Endothelial cell of umbilical vein (primary cell): ENCODE results near the gene TP53. TPM values are rescaled to one million over a fixed set of nuclear protein-coding genes. Genes with fewer than 3 reads are reported as not detected.
A peak's percentile ranks its signal among the peaks of the same experiment; 100 is the strongest.

Experiments used
- BruUV-seq: library from RNA; stranded (reverse); fragments of 400-500 nt; replicated peaks from 2 replicates; lab custom pipeline; 2021; lab: Mats Ljungman, UMichigan
- CTCF ChIA-PET: fragments of 300-600, 350-600 bp; sonication (Branson Sonifier 250); formaldehyde crosslinking; loops from one replicate; lab custom pipeline; 2021; ENCODE audit warnings: antibody characterized with exemption, inconsistent platforms; lab: Charles Lee
- POLR2A ChIA-PET: fragments of 300-600, 350-600 bp; sonication (Branson Sonifier 250); formaldehyde crosslinking; loops from one replicate; lab custom pipeline; 2021; ENCODE audit warnings: antibody characterized with exemption, inconsistent platforms; lab: Charles Lee
- DNase-seq: peaks from one replicate; pipeline ENCODE4 v3.0.0-alpha.2; 2011; ENCODE audit warnings: low read depth, low spot score
- FAIRE-seq: peaks from 2 replicates; lab custom pipeline; 2011; peaks lifted over from hg19 to GRCh38; lab: Jason Lieb, UNC
- H2AFZ ChIP-seq: 2 replicates; pipeline ENCODE4 v1.6.0; 2012; ENCODE audit warnings: low read depth, low read length, control low read depth, inconsistent platforms
- H3K27ac ChIP-seq: 2 replicates; pipeline ENCODE4 v1.5.1; 2011; ENCODE audit warnings: low read depth, mild to moderate bottlenecking, control low read depth, low read length, moderate library complexity; ENCODE audit not compliant: insufficient read depth
- H3K27me3 ChIP-seq, 2 experiments: 2 replicates each; pipeline versions ENCODE4 v1.6.0 to v1.6.1; 2011; ENCODE audit warnings: low read length in 2 of 2, mixed read lengths in 1 of 2; ENCODE audit not compliant: control insufficient read depth in 2 of 2, insufficient read depth in 2 of 2
- H3K36me3 ChIP-seq, 2 experiments: 2 replicates in 1 of 2; 3 replicates in 1 of 2; pipeline ENCODE4 v1.5.1; 2011; ENCODE audit warnings: low read length in 2 of 2, mild to moderate bottlenecking in 1 of 2, moderate library complexity in 1 of 2; ENCODE audit not compliant: control insufficient read depth in 2 of 2, insufficient read depth in 2 of 2; ENCODE audit errors: extremely low read depth in 1 of 2
- H3K4me1 ChIP-seq: 3 replicates; pipeline ENCODE4 v1.5.1; 2011; ENCODE audit warnings: mild to moderate bottlenecking, low read length; ENCODE audit not compliant: control insufficient read depth, insufficient read depth; ENCODE audit errors: extremely low read depth
- H3K4me2 ChIP-seq: 2 replicates; pipeline ENCODE4 v1.6.1; 2011; ENCODE audit warnings: low read length, control low read depth, mixed read lengths; ENCODE audit not compliant: insufficient read depth
- H3K4me3 ChIP-seq, 3 experiments: fragments of 200-600 bp in 1 of 3; sonication (generic), shearing (Covaris generic) in 1 of 3; replicated peaks in 1 of 3; 2 replicates each; pipeline ENCODE4 v1.5.1; 2011 to 2016; ENCODE audit warnings: control low read depth in 3 of 3, low read length in 3 of 3, mild to moderate bottlenecking in 2 of 3, inconsistent platforms in 1 of 3, low read depth in 1 of 3, moderate library complexity in 1 of 3; ENCODE audit not compliant: insufficient read depth in 1 of 3
- H3K79me2 ChIP-seq: 2 replicates; pipeline ENCODE4 v1.6.0; 2012; ENCODE audit warnings: low read length, inconsistent platforms; ENCODE audit not compliant: control insufficient read depth, insufficient read depth
- H3K9ac ChIP-seq: replicated peaks from 2 replicates; pipeline ENCODE3; 2011; ENCODE audit warnings: low read length, control low read depth; ENCODE audit not compliant: insufficient read depth; ENCODE audit errors: extremely low read depth
- H3K9me1 ChIP-seq: replicated peaks from 3 replicates; pipeline ENCODE4 v1.6.0; 2011; ENCODE audit warnings: mild to moderate bottlenecking, low read length; ENCODE audit not compliant: control insufficient read depth, insufficient read depth; ENCODE audit errors: extremely low read depth
- H3K9me3 ChIP-seq: replicated peaks from 2 replicates; pipeline ENCODE4 v1.5.1; 2012; ENCODE audit warnings: low read length, inconsistent platforms; ENCODE audit not compliant: control insufficient read depth, insufficient read depth
- H4K20me1 ChIP-seq: replicated peaks from 2 replicates; pipeline ENCODE3; 2011; ENCODE audit warnings: mild to moderate bottlenecking, low read length; ENCODE audit not compliant: control insufficient read depth, insufficient read depth; ENCODE audit errors: extremely low read depth
- EZH2 ChIP-seq: IDR thresholded peaks from 2 replicates; pipeline ENCODE4 v1.6.1; 2012; ENCODE audit warnings: borderline replicate concordance, low read depth, mild to moderate bottlenecking, moderate library complexity, low read length, inconsistent platforms; ENCODE audit not compliant: severe bottlenecking
- FOS ChIP-seq: IDR thresholded peaks from 2 replicates; pipeline ENCODE4 v1.6.1; 2011; ENCODE audit warnings: mild to moderate bottlenecking, low read length, moderate library complexity, borderline replicate concordance; ENCODE audit not compliant: insufficient read depth
- JUN ChIP-seq: IDR thresholded peaks from 2 replicates; pipeline ENCODE4 v1.6.1; 2011; ENCODE audit warnings: borderline replicate concordance, low read depth; ENCODE audit not compliant: insufficient read length, insufficient read depth
- POLR2A ChIP-seq: IDR thresholded peaks from 2 replicates; pipeline ENCODE4 v1.6.1; 2012; ENCODE audit warnings: low read depth, mild to moderate bottlenecking, control low read depth, low read length
- POLR2AphosphoS5 ChIP-seq: IDR thresholded peaks from 2 replicates; pipeline ENCODE4 v1.6.1; 2012; ENCODE audit warnings: low read depth, mild to moderate bottlenecking, control low read depth, low read length, moderate library complexity; ENCODE audit not compliant: insufficient read depth
- dilution Hi-C: fragments of 300-500 bp; cut with MboI; formaldehyde crosslinking; loops from one replicate; pipeline ENCODE4 v1.15.0; 2019; ENCODE audit warnings: low sequenced_read_pairs; ENCODE audit not compliant: extremely low pct_ligation_motif_present
- intact Hi-C: fragments of 100-400 bp; cut with micrococcal nuclease; formaldehyde crosslinking; loops from one replicate; pipeline ENCODE4 v1.10.0; 2022
- polyA plus RNA-seq, 4 experiments: library from polyadenylated mRNA; depleted of rRNA in 3 of 4; stranded (reverse) in 3 of 4; unstranded in 1 of 4; fragments of >200 nt; gene quantifications; 2 replicates each; pipeline versions ENCODE4 v1.2.1 to v1.2.3, GENCODE V29; 2011 to 2012; ENCODE audit warnings: missing spikeins in 1 of 4
- total RNA-seq: library from RNA; stranded (reverse); gene quantifications from 2 replicates; pipeline ENCODE4 v1.2.3, GENCODE V29; 2021
- TF ChIP-seq, protein P1 (sequence below), 2 donors: IDR thresholded peaks; 1 replicate in 1 of 2; 2 replicates in 1 of 2; pipeline ENCODE4 v1.5.1; 2011; ENCODE audit warnings: low read length in 2 of 2, mild to moderate bottlenecking in 2 of 2, moderate library complexity in 2 of 2, control low read depth in 1 of 2, inconsistent platforms in 1 of 2, low read depth in 1 of 2; ENCODE audit not compliant: insufficient read depth in 1 of 2; ENCODE audit errors: extremely low read depth in 1 of 2

TP53 gene
- total and polyA plus RNA-seq, 2 donors (not counting 3 experiments of a cell fraction or from before 2014, with no cell fraction given): 82.1 to 138 TPM

DNA sequence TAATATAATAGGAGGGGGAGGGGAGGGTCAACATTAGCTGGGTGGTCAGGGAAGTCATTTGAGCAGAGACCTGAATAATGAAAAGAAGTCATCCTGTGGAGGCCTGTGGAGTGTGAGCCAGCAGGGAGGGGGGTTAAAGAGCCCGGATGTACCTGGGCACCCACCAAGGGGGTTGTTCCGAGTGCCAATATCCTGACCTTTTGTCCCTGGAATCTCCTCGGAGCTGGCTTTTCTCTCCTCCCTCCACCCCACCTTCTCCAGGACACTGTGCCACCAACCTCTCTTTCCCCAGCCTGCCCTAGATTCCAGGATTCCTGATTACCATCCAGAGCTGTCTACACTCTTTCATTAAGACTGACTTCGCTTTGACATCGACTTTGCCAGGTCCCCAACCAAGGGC, 51.1 kb downstream of the TP53 start:
- Histone ChIP-seq H3K27ac (no peak overlapping the region), H3K27me3 (no peaks in the 10 kb centered on the region), H3K9me3 (no peaks in the 10 kb centered on the region), H3K4me1 (no peaks in the 10 kb centered on the region), H3K9ac (no peak overlapping the region), H3K4me3 (no peak overlapping the region), H3K9me1 (no peaks in the 10 kb centered on the region), H4K20me1 (no peaks in the 10 kb centered on the region), H3K36me3 (no peaks in the 10 kb centered on the region), H2AFZ (no peak overlapping the region), H3K4me2 (no peak overlapping the region), H3K79me2 (no peaks in the 10 kb centered on the region)
- dilution Hi-C loops: no loop called here
- CTCF ChIA-PET: interaction anchor here (6.6 kb wide), 1 partner anchor 51 kb away, joined by 97 read pairs; the partner anchor contains the start of genes TP53 and WRAP53
- POLR2A ChIA-PET: no interaction called here
- DNase-seq: no peak
- FAIRE-seq: no peak
- intact Hi-C loops: no loop called here
- TF ChIP-seq, protein P1, sequence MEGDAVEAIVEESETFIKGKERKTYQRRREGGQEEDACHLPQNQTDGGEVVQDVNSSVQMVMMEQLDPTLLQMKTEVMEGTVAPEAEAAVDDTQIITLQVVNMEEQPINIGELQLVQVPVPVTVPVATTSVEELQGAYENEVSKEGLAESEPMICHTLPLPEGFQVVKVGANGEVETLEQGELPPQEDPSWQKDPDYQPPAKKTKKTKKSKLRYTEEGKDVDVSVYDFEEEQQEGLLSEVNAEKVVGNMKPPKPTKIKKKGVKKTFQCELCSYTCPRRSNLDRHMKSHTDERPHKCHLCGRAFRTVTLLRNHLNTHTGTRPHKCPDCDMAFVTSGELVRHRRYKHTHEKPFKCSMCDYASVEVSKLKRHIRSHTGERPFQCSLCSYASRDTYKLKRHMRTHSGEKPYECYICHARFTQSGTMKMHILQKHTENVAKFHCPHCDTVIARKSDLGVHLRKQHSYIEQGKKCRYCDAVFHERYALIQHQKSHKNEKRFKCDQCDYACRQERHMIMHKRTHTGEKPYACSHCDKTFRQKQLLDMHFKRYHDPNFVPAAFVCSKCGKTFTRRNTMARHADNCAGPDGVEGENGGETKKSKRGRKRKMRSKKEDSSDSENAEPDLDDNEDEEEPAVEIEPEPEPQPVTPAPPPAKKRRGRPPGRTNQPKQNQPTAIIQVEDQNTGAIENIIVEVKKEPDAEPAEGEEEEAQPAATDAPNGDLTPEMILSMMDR (IDR thresholded peaks at IDR 0.05; ENCODE audit: extremely low read depth in 1 of 2, insufficient read depth in 1 of 2, low read depth in 1 of 2, low read length in 2 of 2): no peak
- TF ChIP-seq FOS: no peak
- TF ChIP-seq EZH2: no peak
- no peak for TF ChIP-seq JUN
- TF ChIP-seq POLR2AphosphoS5: no peak
- no TSS peak for BruUV-seq

DNA sequence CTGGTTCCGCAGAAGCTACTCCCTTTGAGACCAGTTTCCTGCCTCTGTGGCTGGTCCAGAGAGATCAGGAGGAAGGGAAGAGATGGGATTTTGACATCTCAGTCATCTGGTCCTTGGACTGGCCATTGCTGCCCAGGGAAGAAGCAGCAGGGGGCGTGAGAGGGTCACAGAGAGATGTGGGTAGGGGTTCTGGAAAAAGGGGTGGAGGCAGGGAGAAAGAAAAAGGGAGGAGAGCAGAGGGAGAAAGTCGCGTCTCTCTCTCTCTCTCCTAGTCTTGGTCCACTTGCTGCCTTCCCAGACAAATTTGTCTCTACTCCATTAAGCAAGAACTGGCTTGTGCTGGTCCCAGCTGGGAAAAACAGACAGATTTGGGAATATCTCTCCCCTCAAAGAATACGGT, 52.9 kb downstream of the TP53 start:
- peak; percentile 51 for DNase-seq
- TF ChIP-seq, protein P1 (IDR thresholded peaks at IDR 0.05; ENCODE audit: extremely low read depth in 1 of 2, insufficient read depth in 1 of 2, low read depth in 1 of 2, low read length in 2 of 2): peak; percentile 60 to 74
- no peak for TF ChIP-seq POLR2A
- BruUV-seq: no TSS peak
- ChIA-PET CTCF (interaction anchor here (1.3 to 6.6 kb wide), 3 partner anchors 17 to 82 kb away, joined by 4 to 97 read pairs (median 9); partner anchors contain the start of genes ATP1B2, DNAH2, TP53 and WRAP53), POLR2A (no interaction called here)
- Histone ChIP-seq H3K27ac (no peak overlapping the region), H3K9me1 (no peaks in the 10 kb centered on the region), H4K20me1 (no peaks in the 10 kb centered on the region), H3K9me3 (no peaks in the 10 kb centered on the region), H3K4me1 (no peaks in the 10 kb centered on the region), H3K4me2 (no peak overlapping the region), H3K4me3 (no peak overlapping the region), H3K9ac (no peak overlapping the region), H3K36me3 (no peaks in the 10 kb centered on the region), H3K27me3 (no peaks in the 10 kb centered on the region), H2AFZ (no peak overlapping the region), H3K79me2 (no peaks in the 10 kb centered on the region)
- intact Hi-C loops (loop anchor here (1.0 kb wide), 2 partner anchors 54 to 83 kb away; partner anchors contain the start of genes DNAH2 and WRAP53), dilution Hi-C loops (no loop called here)
- FAIRE-seq: peak; percentile 24
